ENCODE results near the gene PGM5.
"Not testable (repeated sequence)": the region's sequence is repeated elsewhere in the genome, so short reads cannot be mapped to it uniquely, and the experiment has no call there.

Gene PGM5

GRCh38 chr9:68404421-68405185 is 48.2 kb downstream of the PGM5 start:
- not testable (repeated sequence) for H3K4me1 Mint-ChIP-seq; ATAC-seq (replicated peaks); H3K4me3 Mint-ChIP-seq; H3K9me3 Mint-ChIP-seq; DNase-seq; H3K36me3 Mint-ChIP-seq; H3K27ac Mint-ChIP-seq
- H3K27me3 Mint-ChIP-seq = peaks cover 12 to 19% of the 10 kb centered on the region in 2 donors

GRCh38 chr9:68411865-68412264 is 55.5 kb downstream of the PGM5 start:
- not testable (repeated sequence) for DNase-seq; H3K36me3 Mint-ChIP-seq; H3K4me1 Mint-ChIP-seq; ATAC-seq (replicated peaks); H3K9me3 Mint-ChIP-seq; H3K27me3 Mint-ChIP-seq; H3K4me3 Mint-ChIP-seq; H3K27ac Mint-ChIP-seq

- H3K4me1 Mint-ChIP-seq; H3K4me3 Mint-ChIP-seq; DNase-seq; H3K36me3 Mint-ChIP-seq; H3K9me3 Mint-ChIP-seq; H3K27ac Mint-ChIP-seq; ATAC-seq (replicated peaks): not testable (repeated sequence)
- peaks cover under 1 to 12% of the 10 kb centered on the region in 2 donors for H3K27me3 Mint-ChIP-seq
Measured at GRCh38 chr9:68412754-68413153, 56.3 kb downstream of the PGM5 start.

- not testable (repeated sequence) for DNase-seq; H3K27ac Mint-ChIP-seq; H3K36me3 Mint-ChIP-seq; H3K9me3 Mint-ChIP-seq; H3K4me1 Mint-ChIP-seq; H3K4me3 Mint-ChIP-seq; ATAC-seq (replicated peaks)
- H3K27me3 Mint-ChIP-seq = peaks cover 7 to 30% of the 10 kb centered on the region in 2 donors
Measured at GRCh38 chr9:68415065-68415464, 58.7 kb downstream of the PGM5 start.

GRCh38 chr9:68416936-68417564 is 60.6 kb downstream of the PGM5 start:
- peaks cover 13 to 37% of the 10 kb centered on the region in 2 donors for H3K27me3 Mint-ChIP-seq
- no peak overlapping the region for H3K4me3 Mint-ChIP-seq
- no peaks in the 10 kb centered on the region for H3K9me3 Mint-ChIP-seq
- DNase-seq (no peak), ATAC-seq (replicated peaks) (peak in 1 of 2 donors; percentile 34)
- H3K27ac Mint-ChIP-seq = no peak overlapping the region
- H3K36me3 Mint-ChIP-seq = no peaks in the 10 kb centered on the region
- H3K4me1 Mint-ChIP-seq = no peaks in the 10 kb centered on the region

GRCh38 chr9:68417762-68418161 is 61.4 kb downstream of the PGM5 start:
- Mint-ChIP-seq H3K4me1 (no peaks in the 10 kb centered on the region), H3K27ac (no peak overlapping the region), H3K9me3 (no peaks in the 10 kb centered on the region), H3K27me3 (peaks cover 14 to 37% of the 10 kb centered on the region in 2 donors), H3K36me3 (no peaks in the 10 kb centered on the region), H3K4me3 (no peak overlapping the region)
- DNase-seq (no peak), ATAC-seq (replicated peaks) (no peak)

- H3K4me1 Mint-ChIP-seq = no peaks in the 10 kb centered on the region
- DNase-seq (no peak), ATAC-seq (replicated peaks) (no peak)
- no peak overlapping the region for H3K4me3 Mint-ChIP-seq
- no peak overlapping the region for H3K27ac Mint-ChIP-seq
- H3K9me3 Mint-ChIP-seq = no peaks in the 10 kb centered on the region
- H3K36me3 Mint-ChIP-seq = no peaks in the 10 kb centered on the region
- H3K27me3 Mint-ChIP-seq = peaks cover 18 to 38% of the 10 kb centered on the region in 2 donors
Measured at GRCh38 chr9:68418259-68418845, 61.9 kb downstream of the PGM5 start.

GRCh38 chr9:68419901-68420300 is 63.5 kb downstream of the PGM5 start:
- DNase-seq = no peak
- Mint-ChIP-seq H3K9me3 (peaks cover 0 to 2% of the 10 kb centered on the region in 2 donors), H3K36me3 (no peaks in the 10 kb centered on the region), H3K27ac (no peak overlapping the region), H3K27me3 (peaks cover 28 to 48% of the 10 kb centered on the region in 2 donors), H3K4me1 (no peaks in the 10 kb centered on the region), H3K4me3 (no peak overlapping the region)
- ATAC-seq (replicated peaks) = no peak

- no peak overlapping the region for H3K27ac Mint-ChIP-seq
- ATAC-seq (replicated peaks) (no peak), DNase-seq (no peak)
- no peaks in the 10 kb centered on the region for H3K36me3 Mint-ChIP-seq
- H3K9me3 Mint-ChIP-seq = peaks cover 0 to 2% of the 10 kb centered on the region in 2 donors
- no peaks in the 10 kb centered on the region for H3K4me1 Mint-ChIP-seq
- no peak overlapping the region for H3K4me3 Mint-ChIP-seq
- H3K27me3 Mint-ChIP-seq = peaks cover 16 to 30% of the 10 kb centered on the region in 2 donors
Measured at GRCh38 chr9:68426755-68427154, 70.3 kb downstream of the PGM5 start.

- H3K27me3 Mint-ChIP-seq = peaks cover 16 to 30% of the 10 kb centered on the region in 2 donors
- no peaks in the 10 kb centered on the region for H3K36me3 Mint-ChIP-seq
- H3K27ac Mint-ChIP-seq = no peak overlapping the region
- no peak overlapping the region for H3K4me3 Mint-ChIP-seq
- DNase-seq (no peak), ATAC-seq (replicated peaks) (no peak)
- H3K9me3 Mint-ChIP-seq = peaks cover 0 to 2% of the 10 kb centered on the region in 2 donors
- H3K4me1 Mint-ChIP-seq = no peaks in the 10 kb centered on the region
Measured at GRCh38 chr9:68427216-68427977, 71.0 kb downstream of the PGM5 start.

GRCh38 chr9:68428481-68428880 is 72.1 kb downstream of the PGM5 start:
- ATAC-seq (replicated peaks) = no peak
- no peak for DNase-seq
- H3K9me3 Mint-ChIP-seq = peaks cover 0 to 2% of the 10 kb centered on the region in 2 donors
- no peaks in the 10 kb centered on the region for H3K4me1 Mint-ChIP-seq
- no peak overlapping the region for H3K27ac Mint-ChIP-seq
- H3K4me3 Mint-ChIP-seq = no peak overlapping the region
- H3K27me3 Mint-ChIP-seq = peaks cover 13 to 24% of the 10 kb centered on the region in 2 donors
- H3K36me3 Mint-ChIP-seq = no peaks in the 10 kb centered on the region

- Mint-ChIP-seq H3K27ac (no peak overlapping the region), H3K9me3 (no peaks in the 10 kb centered on the region), H3K4me1 (no peaks in the 10 kb centered on the region), H3K36me3 (no peaks in the 10 kb centered on the region), H3K4me3 (no peak overlapping the region), H3K27me3 (peaks cover 5 to 16% of the 10 kb centered on the region in 2 donors)
- ATAC-seq (replicated peaks) (no peak), DNase-seq (no peak)
Measured at GRCh38 chr9:68429631-68430030, 73.2 kb downstream of the PGM5 start.

- ATAC-seq (replicated peaks) (no peak), DNase-seq (no peak)
- Mint-ChIP-seq H3K36me3 (no peaks in the 10 kb centered on the region), H3K4me1 (no peaks in the 10 kb centered on the region), H3K4me3 (no peak overlapping the region), H3K27me3 (peaks cover 0 to 16% of the 10 kb centered on the region in 2 donors), H3K27ac (no peak overlapping the region), H3K9me3 (no peaks in the 10 kb centered on the region)
Measured at GRCh38 chr9:68431307-68431706, 74.9 kb downstream of the PGM5 start.

- DNase-seq (no peak), ATAC-seq (replicated peaks) (no peak)
- Mint-ChIP-seq H3K4me1 (no peaks in the 10 kb centered on the region), H3K9me3 (no peaks in the 10 kb centered on the region), H3K27me3 (peaks cover 5 to 18% of the 10 kb centered on the region in 2 donors), H3K36me3 (no peaks in the 10 kb centered on the region), H3K4me3 (no peak overlapping the region), H3K27ac (no peak overlapping the region)
Measured at GRCh38 chr9:68433531-68434110, 77.2 kb downstream of the PGM5 start.
